Mesenchymal stem cell (in vitro differentiated cells and primary cell): Measurements from ENCODE around the gene MARK4.
A peak's percentile ranks its signal among the peaks of the same experiment; 100 is the strongest.
"Not testable (repeated sequence)": the region's sequence is repeated elsewhere in the genome, so short reads cannot be mapped to it uniquely, and the experiment has no call there.

ENCODE experiments used
- DNase-seq: peaks from one replicate; pipeline ENCODE4 v3.0.0-alpha.2; 2013
- H2AFZ ChIP-seq: one replicate; pipeline ENCODE4 v1.6.1; 2013; ENCODE audit warnings: low read depth, mild to moderate bottlenecking, control low read depth, inconsistent platforms, low read length, moderate library complexity
- H2AK5ac ChIP-seq: 2 replicates; pipeline ENCODE4 v1.6.1; 2013; ENCODE audit warnings: low read length, moderate library complexity, mild to moderate bottlenecking, inconsistent platforms; ENCODE audit not compliant: severe bottlenecking
- H2BK120ac ChIP-seq: one replicate; pipeline ENCODE4 v1.6.1; 2013; ENCODE audit warnings: low read depth, mild to moderate bottlenecking, inconsistent platforms, low read length, moderate library complexity
- H2BK12ac ChIP-seq, 2 experiments: one replicate each; pipeline ENCODE4 v1.6.1; 2013; ENCODE audit warnings: inconsistent platforms in 2 of 2, low read length in 2 of 2, mild to moderate bottlenecking in 2 of 2, moderate library complexity in 2 of 2, control low read depth in 1 of 2
- H2BK15ac ChIP-seq: one replicate; pipeline ENCODE4 v1.6.1; 2013; ENCODE audit warnings: mild to moderate bottlenecking, low read depth, inconsistent platforms; ENCODE audit not compliant: poor library complexity, severe bottlenecking
- H2BK5ac ChIP-seq: 2 replicates; pipeline ENCODE4 v1.6.1; 2013; ENCODE audit warnings: low read depth, mild to moderate bottlenecking, low read length, control low read depth, inconsistent platforms; ENCODE audit not compliant: poor library complexity, severe bottlenecking
- H3K14ac ChIP-seq, 2 experiments: one replicate each; pipeline ENCODE4 v1.6.1; 2013; ENCODE audit warnings: inconsistent platforms in 2 of 2, low read length in 2 of 2, control low read depth in 1 of 2, mild to moderate bottlenecking in 1 of 2, moderate library complexity in 1 of 2
- H3K18ac ChIP-seq, 2 experiments: one replicate each; pipeline ENCODE4 v1.6.1; 2013; ENCODE audit warnings: inconsistent platforms in 2 of 2, low read length in 2 of 2, control low read depth in 1 of 2, low read depth in 1 of 2, mild to moderate bottlenecking in 1 of 2
- H3K23ac ChIP-seq, 2 experiments: one replicate each; pipeline ENCODE4 v1.6.1; 2013; ENCODE audit warnings: inconsistent platforms in 2 of 2, low read length in 2 of 2, mild to moderate bottlenecking in 2 of 2, moderate library complexity in 2 of 2, control low read depth in 1 of 2
- H3K27ac ChIP-seq: 2 replicates; pipeline ENCODE4 v1.5.1; 2013; ENCODE audit warnings: mild to moderate bottlenecking, moderate library complexity, low read length, control low read depth, inconsistent platforms; ENCODE audit not compliant: poor library complexity, severe bottlenecking
- H3K27me3 ChIP-seq, 2 experiments: 2 replicates each; pipeline versions ENCODE4 v1.6.1 to v1.7.0; 2013; ENCODE audit warnings: low read length in 2 of 2, mild to moderate bottlenecking in 2 of 2, moderate library complexity in 2 of 2, control low read depth in 1 of 2, inconsistent platforms in 1 of 2; ENCODE audit not compliant: control insufficient read depth in 1 of 2, insufficient read depth in 1 of 2
- H3K36me3 ChIP-seq, 2 experiments: 2 replicates each; pipeline versions ENCODE4 v1.6.1 to v1.7.0; 2013; ENCODE audit warnings: low read length in 2 of 2, control low read depth in 1 of 2, inconsistent platforms in 1 of 2, low read depth in 1 of 2, mild to moderate bottlenecking in 1 of 2; ENCODE audit not compliant: insufficient read depth in 2 of 2, control insufficient read depth in 1 of 2
- H3K4ac ChIP-seq, 2 experiments: one replicate each; pipeline ENCODE4 v1.6.1; 2013; ENCODE audit warnings: inconsistent platforms in 2 of 2, low read length in 2 of 2, mild to moderate bottlenecking in 2 of 2, moderate library complexity in 2 of 2, control low read depth in 1 of 2, low read depth in 1 of 2
- H3K4me1 ChIP-seq: 2 replicates; pipeline ENCODE4 v1.6.1; 2013; ENCODE audit warnings: low read depth, low read length, control low read depth; ENCODE audit not compliant: control insufficient read depth, insufficient read depth
- H3K4me2 ChIP-seq: 2 replicates; pipeline ENCODE4 v1.6.1; 2013; ENCODE audit warnings: low read length, mild to moderate bottlenecking, inconsistent platforms; ENCODE audit not compliant: poor library complexity, severe bottlenecking
- H3K4me3 ChIP-seq, 2 experiments: 2 replicates each; pipeline versions ENCODE4 v1.5.1 to v1.7.0; 2013; ENCODE audit warnings: low read length in 2 of 2, mild to moderate bottlenecking in 2 of 2, control low read depth in 1 of 2, low read depth in 1 of 2; ENCODE audit not compliant: insufficient read depth in 1 of 2
- H3K79me1 ChIP-seq: replicated peaks from 2 replicates; pipeline ENCODE4 v1.6.1; 2013; ENCODE audit warnings: mild to moderate bottlenecking, control low read depth, low read length, inconsistent platforms; ENCODE audit not compliant: poor library complexity, severe bottlenecking
- H3K9ac ChIP-seq: 2 replicates; pipeline ENCODE4 v1.7.0; 2013; ENCODE audit warnings: mild to moderate bottlenecking, low read length, moderate library complexity
- H3K9me3 ChIP-seq: 2 replicates; pipeline ENCODE4 v1.7.0; 2013; ENCODE audit warnings: mild to moderate bottlenecking, low read length; ENCODE audit not compliant: control insufficient read depth
- H4K8ac ChIP-seq: one replicate; pipeline ENCODE4 v1.6.1; 2013; ENCODE audit warnings: inconsistent platforms, mild to moderate bottlenecking, low read length, moderate library complexity
- H4K91ac ChIP-seq: one replicate; pipeline ENCODE4 v1.6.1; 2013; ENCODE audit warnings: mild to moderate bottlenecking, low read length, inconsistent platforms
- whole genome bisulfite sequencing: methylation state at CpG from one replicate; pipeline ENCODE4 v1.1.7; 2013; ENCODE audit warnings: mixed read lengths; 5-methylcytosine and 5-hydroxymethylcytosine counted together

The MARK4 gene

GRCh38 chr19:45311621-45312020, 60.5 kb downstream of the MARK4 start:
- no peak overlapping the region for H3K4me2 ChIP-seq
- H2BK12ac ChIP-seq = no peak overlapping the region
- H3K36me3 ChIP-seq = no peaks in the 10 kb centered on the region
- WGBS = 59% methylated on average over 18 of the region's 18 CpGs
- no peak overlapping the region for H3K27ac ChIP-seq
- peak overlapping the region; percentile 50 for H4K91ac ChIP-seq
- H3K4me3 ChIP-seq = no peak overlapping the region
- no peak overlapping the region for H2BK5ac ChIP-seq
- H2BK120ac ChIP-seq = no peak overlapping the region
- H3K9ac ChIP-seq = no peak overlapping the region
- H4K8ac ChIP-seq = no peak overlapping the region
- H3K4ac ChIP-seq = no peak overlapping the region
- peaks cover 15 to 34% of the 10 kb centered on the region in 2 experiments for H3K27me3 ChIP-seq
- no peak overlapping the region for H3K23ac ChIP-seq
- no peak overlapping the region for H2BK15ac ChIP-seq
- no peak for DNase-seq
- no peak overlapping the region for H2AK5ac ChIP-seq
- H3K18ac ChIP-seq = peak overlapping the region in 1 of 2 experiments; percentile 21
- peaks cover 2% of the 10 kb centered on the region for H3K4me1 ChIP-seq
- H2AFZ ChIP-seq = no peak overlapping the region
- no peak overlapping the region for H3K14ac ChIP-seq
- no peaks in the 10 kb centered on the region for H3K79me1 ChIP-seq
- no peaks in the 10 kb centered on the region for H3K9me3 ChIP-seq

GRCh38 chr19:45312285-45312684, 61.2 kb downstream of the MARK4 start:
- not testable (repeated sequence) for H3K18ac ChIP-seq, H3K9me3 ChIP-seq, H2BK12ac ChIP-seq, H3K36me3 ChIP-seq, H3K9ac ChIP-seq, H2AFZ ChIP-seq, H3K79me1 ChIP-seq, H3K4me2 ChIP-seq, H4K91ac ChIP-seq, H4K8ac ChIP-seq, H3K14ac ChIP-seq, H3K4me3 ChIP-seq, H2BK120ac ChIP-seq, H3K27ac ChIP-seq, H2BK15ac ChIP-seq, H2AK5ac ChIP-seq, H3K4me1 ChIP-seq, H3K4ac ChIP-seq, H3K23ac ChIP-seq, H2BK5ac ChIP-seq, DNase-seq
- WGBS = 93% methylated on average over 14 of the region's 14 CpGs
- H3K27me3 ChIP-seq = peaks cover 16 to 34% of the 10 kb centered on the region in 2 experiments

- H3K79me1 ChIP-seq = no peaks in the 10 kb centered on the region
- H3K4me3 ChIP-seq = no peak overlapping the region
- no peaks in the 10 kb centered on the region for H3K36me3 ChIP-seq
- H3K4me2 ChIP-seq = no peak overlapping the region
- H2AK5ac ChIP-seq = no peak overlapping the region
- no peak overlapping the region for H3K18ac ChIP-seq
- 85% methylated on average over 8 of the region's 8 CpGs for WGBS
- peaks cover 2% of the 10 kb centered on the region for H3K4me1 ChIP-seq
- H3K4ac ChIP-seq = no peak overlapping the region
- peaks cover 21 to 55% of the 10 kb centered on the region in 2 experiments for H3K27me3 ChIP-seq
- no peaks in the 10 kb centered on the region for H3K9me3 ChIP-seq
- no peak overlapping the region for H3K14ac ChIP-seq
- H4K91ac ChIP-seq = no peak overlapping the region
- no peak overlapping the region for H3K9ac ChIP-seq
- no peak overlapping the region for H2BK5ac ChIP-seq
- no peak overlapping the region for H2BK120ac ChIP-seq
- no peak overlapping the region for H3K23ac ChIP-seq
- no peak overlapping the region for H2BK12ac ChIP-seq
- peak overlapping the region; percentile 42 for H2AFZ ChIP-seq
- H3K27ac ChIP-seq = no peak overlapping the region
- no peak for DNase-seq
- H4K8ac ChIP-seq = no peak overlapping the region
- H2BK15ac ChIP-seq = no peak overlapping the region
These were observed 63.7 kb downstream of the MARK4 start for GRCh38 chr19:45314708-45315245.

- Histone ChIP-seq H3K36me3 (no peaks in the 10 kb centered on the region), H2BK5ac (no peak overlapping the region), H3K18ac (peak overlapping the region in 1 of 2 experiments; percentile 34), H3K27me3 (peaks cover 21 to 55% of the 10 kb centered on the region in 2 experiments), H2BK15ac (no peak overlapping the region), H3K4me2 (no peak overlapping the region), H3K79me1 (no peaks in the 10 kb centered on the region), H3K27ac (no peak overlapping the region), H3K9ac (no peak overlapping the region), H4K8ac (no peak overlapping the region), H3K4ac (no peak overlapping the region), H2AK5ac (no peak overlapping the region), H4K91ac (no peak overlapping the region), H3K4me3 (no peak overlapping the region), H3K4me1 (peaks cover 2% of the 10 kb centered on the region), H3K14ac (no peak overlapping the region), H2BK120ac (no peak overlapping the region), H2AFZ (no peak overlapping the region), H3K9me3 (no peaks in the 10 kb centered on the region), H2BK12ac (no peak overlapping the region), H3K23ac (no peak overlapping the region)
- 75% methylated on average over 21 of the region's 21 CpGs for WGBS
- no peak for DNase-seq
These were observed 64.2 kb downstream of the MARK4 start for GRCh38 chr19:45315304-45315703.
